Activated naive CD8-positive, alpha-beta T cell treated with anti-CD3 and anti-CD28 coated beads, Interleukin-2, amount 10 ng/mL, durations not matched to agents 7 days and 5 days (primary cell): ENCODE measurements around the gene EDIL3. TPM values are rescaled to one million over a fixed set of nuclear protein-coding genes. Genes with fewer than 3 reads are reported as not detected.
"Not testable (repeated sequence)": the region's sequence is repeated elsewhere in the genome, so short reads cannot be mapped to it uniquely, and the experiment has no call there.

Experiments
- ATAC-seq: fragments of 150-1000 bp; cut with Tn5 transposase; one replicate; pipeline ENCODE4 v1.10.0; 2021; ENCODE audit warnings: low read depth, moderate library complexity
- POLR2A ChIA-PET: fragments of 350-600 bp; sonication (Branson Sonifier 250); formaldehyde crosslinking; loops from one replicate; lab custom pipeline; 2021; ENCODE audit warnings: antibody characterized with exemption; lab: Charles Lee
- DNase-seq: peaks from one replicate; pipeline ENCODE4 v3.0.0; 2021
- H3K27ac Mint-ChIP-seq: one replicate; pipeline ENCODE4 v1.8.0; 2022; ENCODE audit warnings: mild to moderate bottlenecking, mixed read lengths
- H3K27me3 Mint-ChIP-seq: one replicate; pipeline ENCODE4 v1.8.0; 2022; ENCODE audit warnings: mild to moderate bottlenecking, moderate library complexity, mixed read lengths
- H3K36me3 Mint-ChIP-seq: one replicate; pipeline ENCODE4 v1.8.0; 2021; ENCODE audit warnings: mild to moderate bottlenecking, mixed read lengths
- H3K4me1 Mint-ChIP-seq: one replicate; pipeline ENCODE4 v1.8.0; 2021; ENCODE audit warnings: mixed read lengths
- H3K4me3 Mint-ChIP-seq: one replicate; pipeline ENCODE4 v1.8.0; 2022; ENCODE audit warnings: mild to moderate bottlenecking, moderate library complexity, mixed read lengths
- H3K9me3 Mint-ChIP-seq: one replicate; pipeline ENCODE4 v1.8.0; 2021; ENCODE audit warnings: mixed read lengths
- total RNA-seq, 2 experiments: library from RNA; stranded (reverse); gene quantifications; one replicate each; pipeline ENCODE4 v1.2.3, GENCODE V29; 2021

Gene EDIL3
- total RNA-seq, 2 experiments from 2014 or later: not detected

- ATAC-seq (no peak), DNase-seq (no peak)
- Mint-ChIP-seq H3K27ac (no peak overlapping the region), H3K4me3 (no peak overlapping the region), H3K4me1 (no peaks in the 10 kb centered on the region), H3K36me3 (no peaks in the 10 kb centered on the region), H3K9me3 (no peaks in the 10 kb centered on the region), H3K27me3 (no peaks in the 10 kb centered on the region)
- POLR2A ChIA-PET: no interaction called here
These were observed 14.5 kb downstream of the EDIL3 start for GRCh38 chr5:84370176-84370575.

DNA sequence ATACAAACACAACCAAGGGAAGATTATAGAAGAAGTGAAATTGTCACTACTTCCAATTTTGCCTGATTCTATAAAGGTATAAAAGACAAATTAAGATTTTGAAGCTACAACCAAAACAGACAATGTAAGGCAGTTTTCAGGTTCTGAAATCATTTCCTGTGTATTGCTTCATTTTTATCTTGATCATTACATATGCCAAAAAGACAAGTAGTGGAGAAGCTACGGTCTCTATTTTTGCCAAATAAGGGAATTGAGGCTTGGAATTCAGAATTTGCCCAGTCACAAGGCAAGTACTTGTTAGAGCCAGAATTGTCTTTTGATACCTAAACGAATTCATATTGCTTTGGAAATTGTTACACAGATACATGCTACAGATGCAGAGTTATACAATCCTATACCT, 20.6 kb downstream of the EDIL3 start:
- H3K4me3 Mint-ChIP-seq: no peak overlapping the region
- POLR2A ChIA-PET: no interaction called here
- ATAC-seq (no peak), DNase-seq (no peak)
- no peaks in the 10 kb centered on the region for H3K9me3 Mint-ChIP-seq
- H3K4me1 Mint-ChIP-seq: no peaks in the 10 kb centered on the region
- no peaks in the 10 kb centered on the region for H3K27me3 Mint-ChIP-seq
- H3K27ac Mint-ChIP-seq: no peak overlapping the region
- no peaks in the 10 kb centered on the region for H3K36me3 Mint-ChIP-seq

DNA sequence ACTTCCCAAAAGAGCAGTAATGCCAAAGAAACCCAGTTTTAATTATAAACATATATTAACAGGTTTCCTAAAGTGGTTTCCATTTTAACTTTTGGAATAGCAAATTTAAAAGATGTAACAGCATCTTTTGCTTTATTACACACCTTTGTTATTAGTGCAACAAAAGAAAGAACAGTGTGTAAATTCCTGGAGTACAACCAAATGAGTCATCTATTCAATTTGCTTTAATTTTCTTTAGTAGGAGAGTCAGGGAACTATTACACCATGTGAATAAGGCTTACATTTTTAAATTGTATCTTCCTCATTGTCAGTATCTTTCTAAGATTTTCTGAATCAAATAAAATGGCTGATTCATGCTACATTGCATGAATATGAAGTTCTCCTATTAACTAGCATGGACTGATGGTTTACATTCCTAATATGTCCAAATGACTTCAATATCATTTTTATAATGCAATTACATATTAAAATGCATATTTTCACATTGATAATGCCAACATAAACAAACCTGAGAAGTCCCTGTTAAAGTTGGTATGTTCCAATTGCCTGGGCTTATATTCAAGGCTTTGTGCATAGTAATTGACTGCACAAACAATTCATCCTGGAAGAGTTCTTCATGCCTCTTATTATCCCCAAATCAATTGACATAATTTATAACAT, 22.5 kb downstream of the EDIL3 start:
- Mint-ChIP-seq H3K4me1 (no peaks in the 10 kb centered on the region), H3K27ac (no peak overlapping the region), H3K36me3 (no peaks in the 10 kb centered on the region), H3K4me3 (no peak overlapping the region), H3K9me3 (no peaks in the 10 kb centered on the region), H3K27me3 (no peaks in the 10 kb centered on the region)
- POLR2A ChIA-PET: no interaction called here
- ATAC-seq: no peak
- no peak for DNase-seq

DNA sequence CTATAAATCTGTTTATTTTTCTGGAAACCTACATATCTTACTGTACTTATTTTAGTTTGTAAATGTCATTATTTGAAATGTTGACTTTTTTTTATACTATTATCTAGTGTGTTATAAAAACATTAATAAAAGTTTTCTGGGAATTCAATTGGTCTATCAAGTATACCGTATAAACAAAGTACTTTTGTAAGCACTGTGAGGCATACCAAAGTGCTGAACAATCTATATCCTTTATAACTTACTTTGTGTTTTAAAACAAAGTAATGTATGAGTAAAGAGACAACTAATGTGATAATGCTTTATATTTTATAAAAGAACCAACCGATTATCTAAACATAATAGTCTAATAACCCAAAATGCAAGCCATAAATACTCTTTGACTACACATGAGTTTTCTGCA, 23.1 kb downstream of the EDIL3 start:
- H3K36me3 Mint-ChIP-seq: no peaks in the 10 kb centered on the region
- H3K4me1 Mint-ChIP-seq: no peaks in the 10 kb centered on the region
- H3K27ac Mint-ChIP-seq: no peak overlapping the region
- H3K9me3 Mint-ChIP-seq: no peaks in the 10 kb centered on the region
- H3K4me3 Mint-ChIP-seq: no peak overlapping the region
- no peak for ATAC-seq
- H3K27me3 Mint-ChIP-seq: no peaks in the 10 kb centered on the region
- DNase-seq: no peak
- POLR2A ChIA-PET: no interaction called here

- POLR2A ChIA-PET: no interaction called here
- H3K27me3 Mint-ChIP-seq: no peaks in the 10 kb centered on the region
These were observed 24.6 kb downstream of the EDIL3 start for GRCh38 chr5:84360056-84360455.

DNA sequence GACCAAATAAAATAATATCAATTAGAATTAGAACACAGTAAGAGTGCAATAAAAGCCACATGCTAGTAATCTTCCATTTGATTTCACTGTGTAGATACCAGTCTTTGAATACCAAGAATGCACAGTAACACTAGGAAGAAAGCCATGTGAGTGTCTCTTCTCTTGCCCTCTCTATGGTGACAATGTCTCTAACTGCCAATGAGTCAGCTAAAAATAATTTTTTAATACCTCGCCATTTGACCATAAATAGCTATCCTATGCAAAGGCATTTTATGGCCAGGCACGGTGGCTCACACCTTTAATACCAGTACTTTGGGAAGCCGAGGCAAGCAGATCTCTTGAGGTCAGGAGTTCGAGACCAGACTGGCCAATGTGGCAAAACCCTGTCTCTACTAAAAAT, 30.6 kb downstream of the EDIL3 start:
- DNase-seq (no peak), ATAC-seq (no peak)
- Mint-ChIP-seq H3K27ac (no peak overlapping the region), H3K4me1 (no peaks in the 10 kb centered on the region), H3K9me3 (no peaks in the 10 kb centered on the region), H3K4me3 (no peak overlapping the region), H3K36me3 (no peaks in the 10 kb centered on the region), H3K27me3 (no peaks in the 10 kb centered on the region)
- POLR2A ChIA-PET: no interaction called here

More at GRCh38 chr5:84360056-84360455, 24.6 kb downstream of the EDIL3 start:
- Mint-ChIP-seq H3K4me1 (no peaks in the 10 kb centered on the region), H3K27ac (no peak overlapping the region), H3K36me3 (no peaks in the 10 kb centered on the region), H3K4me3 (no peak overlapping the region), H3K9me3 (no peaks in the 10 kb centered on the region)
- ATAC-seq: no peak
- no peak for DNase-seq

DNA sequence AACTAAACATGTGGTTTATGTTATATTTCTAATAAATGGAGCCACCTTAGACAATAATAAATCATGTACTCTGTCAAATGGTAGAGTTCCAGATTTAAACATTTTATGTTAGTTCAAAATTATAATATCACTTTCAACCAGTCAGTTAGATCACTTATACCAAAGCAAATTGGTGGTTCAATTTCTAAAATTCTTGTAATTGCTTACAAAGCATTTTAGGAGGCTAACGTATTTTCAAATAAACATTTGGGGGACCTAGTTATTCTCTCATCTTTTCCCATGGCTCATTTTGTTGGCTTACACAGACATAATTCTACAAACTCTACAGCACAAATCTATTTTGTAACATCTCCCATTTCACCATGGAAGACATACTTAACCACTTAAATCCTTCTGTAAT, 39.9 kb downstream of the EDIL3 start:
- POLR2A ChIA-PET: no interaction called here
- no peak for ATAC-seq
- DNase-seq: no peak
- H3K27ac Mint-ChIP-seq: no peak overlapping the region
- no peaks in the 10 kb centered on the region for H3K9me3 Mint-ChIP-seq
- no peaks in the 10 kb centered on the region for H3K27me3 Mint-ChIP-seq
- H3K36me3 Mint-ChIP-seq: no peaks in the 10 kb centered on the region
- no peaks in the 10 kb centered on the region for H3K4me1 Mint-ChIP-seq
- H3K4me3 Mint-ChIP-seq: no peak overlapping the region

DNA sequence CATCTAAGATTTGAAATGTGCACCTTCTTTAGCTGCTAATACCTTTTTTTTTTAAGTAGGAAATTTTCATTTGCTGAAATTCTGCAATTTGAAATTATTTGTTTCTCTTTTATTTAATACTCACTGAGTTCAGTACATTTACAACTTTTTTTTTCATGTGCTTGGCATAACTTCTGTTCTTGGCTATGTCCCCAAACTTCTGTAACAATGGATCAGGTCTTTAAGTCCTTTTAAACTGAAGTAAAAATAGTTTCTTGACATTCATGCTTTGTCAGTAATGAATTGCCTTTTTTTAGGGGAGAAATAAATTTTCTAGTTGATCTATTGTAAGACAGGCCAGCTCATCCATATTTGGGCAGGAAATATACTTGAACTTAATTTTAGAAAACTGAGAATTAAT, 41.5 kb downstream of the EDIL3 start:
- POLR2A ChIA-PET: no interaction called here
- no peak for DNase-seq
- Mint-ChIP-seq H3K4me1 (no peaks in the 10 kb centered on the region), H3K27me3 (no peaks in the 10 kb centered on the region), H3K27ac (no peak overlapping the region), H3K4me3 (no peak overlapping the region), H3K9me3 (no peaks in the 10 kb centered on the region), H3K36me3 (no peaks in the 10 kb centered on the region)
- ATAC-seq: no peak

DNA sequence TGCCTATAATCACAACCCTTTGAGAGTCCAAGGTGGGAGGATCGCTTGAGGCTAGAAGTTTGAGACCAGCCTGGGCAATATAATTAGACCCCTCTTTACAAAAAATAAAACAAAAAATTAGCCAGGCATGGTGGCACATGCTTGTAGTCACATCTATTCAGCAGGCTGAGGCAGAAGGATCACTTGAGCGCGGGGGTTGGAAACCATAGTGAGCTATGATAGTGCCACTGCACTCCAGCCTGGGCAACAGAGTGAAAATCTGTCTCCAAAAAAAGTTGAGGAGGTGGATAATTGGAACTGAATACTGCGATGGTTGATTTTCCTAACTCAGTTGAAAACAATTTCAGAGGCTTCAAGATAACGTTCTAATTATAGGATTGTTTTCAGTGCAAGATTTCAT, 52.6 kb downstream of the EDIL3 start:
- Mint-ChIP-seq H3K27ac (no peak overlapping the region), H3K4me1 (no peaks in the 10 kb centered on the region), H3K36me3 (no peaks in the 10 kb centered on the region), H3K27me3 (no peaks in the 10 kb centered on the region), H3K4me3 (no peak overlapping the region), H3K9me3 (peaks cover 2% of the 10 kb centered on the region)
- DNase-seq (no peak), ATAC-seq (no peak)
- POLR2A ChIA-PET: no interaction called here

- peaks cover 1% of the 10 kb centered on the region for H3K9me3 Mint-ChIP-seq
- H3K4me1 Mint-ChIP-seq: no peaks in the 10 kb centered on the region
- no peak overlapping the region for H3K27ac Mint-ChIP-seq
- H3K4me3 Mint-ChIP-seq: no peak overlapping the region
- POLR2A ChIA-PET: no interaction called here
- no peaks in the 10 kb centered on the region for H3K36me3 Mint-ChIP-seq
- H3K27me3 Mint-ChIP-seq: no peaks in the 10 kb centered on the region
- no peak for ATAC-seq
- no peak for DNase-seq
These were observed 57.1 kb downstream of the EDIL3 start for GRCh38 chr5:84327591-84327990.

DNA sequence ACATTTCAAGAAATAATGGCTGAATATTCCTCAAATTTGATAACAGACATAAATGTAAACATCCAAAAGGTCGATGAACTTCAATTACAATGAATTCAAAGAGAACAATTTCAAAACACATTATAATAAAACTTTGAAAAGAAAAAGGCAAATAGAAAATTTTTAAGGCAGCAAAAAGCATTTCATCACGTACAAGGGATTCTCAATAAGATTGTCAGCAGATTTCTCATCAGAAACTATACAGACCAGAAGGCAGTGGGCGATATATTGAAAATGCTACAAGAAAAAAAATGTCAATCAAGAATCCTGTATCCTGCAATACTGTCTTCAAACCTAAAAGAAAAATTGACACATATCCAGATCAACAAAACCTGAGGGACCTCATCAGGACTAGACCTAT, 62.0 kb downstream of the EDIL3 start:
- H3K36me3 Mint-ChIP-seq: no peaks in the 10 kb centered on the region
- ATAC-seq (no peak), DNase-seq (no peak)
- no peaks in the 10 kb centered on the region for H3K27me3 Mint-ChIP-seq
- H3K4me3 Mint-ChIP-seq: no peak overlapping the region
- POLR2A ChIA-PET: no interaction called here
- no peaks in the 10 kb centered on the region for H3K4me1 Mint-ChIP-seq
- no peak overlapping the region for H3K27ac Mint-ChIP-seq
- peaks cover 9% of the 10 kb centered on the region for H3K9me3 Mint-ChIP-seq

DNA sequence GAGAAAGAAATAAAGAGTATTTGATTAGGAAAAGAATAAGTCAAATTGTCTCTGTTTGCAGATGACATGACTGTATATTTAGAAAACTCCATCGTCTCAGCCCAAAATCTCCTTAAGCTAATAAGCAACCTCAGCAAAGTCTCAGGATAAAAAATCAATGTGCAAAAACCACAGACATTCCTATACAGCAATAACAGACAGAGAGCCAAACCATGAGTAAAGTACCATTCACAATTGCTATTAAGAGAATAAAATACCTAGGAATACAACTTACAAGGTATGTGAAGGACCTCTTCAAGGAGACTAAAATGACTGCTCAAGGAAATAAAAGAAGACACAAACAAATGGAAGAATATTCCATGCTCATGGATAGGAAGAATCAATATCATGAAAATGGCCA, 66.9 kb downstream of the EDIL3 start:
- H3K4me1 Mint-ChIP-seq, H3K27me3 Mint-ChIP-seq, H3K36me3 Mint-ChIP-seq, H3K27ac Mint-ChIP-seq, ATAC-seq, H3K9me3 Mint-ChIP-seq, DNase-seq, POLR2A ChIA-PET, H3K4me3 Mint-ChIP-seq: not testable (repeated sequence)

- H3K27me3 Mint-ChIP-seq, POLR2A ChIA-PET: not testable (repeated sequence)
These were observed 72.4 kb downstream of the EDIL3 start for GRCh38 chr5:84312280-84312679.

GRCh38 chr5:84309850-84310249, 74.8 kb downstream of the EDIL3 start:
- H3K27me3 Mint-ChIP-seq, DNase-seq, H3K4me3 Mint-ChIP-seq, ATAC-seq, H3K36me3 Mint-ChIP-seq, H3K4me1 Mint-ChIP-seq, H3K27ac Mint-ChIP-seq, H3K9me3 Mint-ChIP-seq, POLR2A ChIA-PET: not testable (repeated sequence)

More at GRCh38 chr5:84312280-84312679, 72.4 kb downstream of the EDIL3 start:
- not testable (repeated sequence) for H3K27ac Mint-ChIP-seq, H3K4me1 Mint-ChIP-seq, H3K4me3 Mint-ChIP-seq, ATAC-seq, H3K9me3 Mint-ChIP-seq, H3K36me3 Mint-ChIP-seq, DNase-seq

DNA sequence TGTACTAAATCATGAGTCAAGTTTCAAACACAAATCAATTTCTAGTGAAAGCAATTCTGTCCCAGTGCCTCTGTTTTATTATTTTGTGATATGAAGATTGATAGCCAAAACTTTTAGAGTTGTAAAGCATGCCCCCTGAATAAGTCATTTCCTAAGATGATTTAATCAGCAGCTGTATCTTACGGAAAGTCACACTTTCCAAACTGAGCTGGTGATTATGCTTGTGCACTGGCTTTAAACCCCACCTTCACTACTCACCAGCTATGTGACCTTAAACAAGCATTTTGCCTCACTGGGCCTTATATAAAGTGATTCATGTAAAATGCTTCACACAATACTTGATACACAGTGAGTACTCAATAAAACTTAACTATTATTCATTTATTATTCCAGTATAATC, 78.1 kb downstream of the EDIL3 start:
- no peak for ATAC-seq
- no peak for DNase-seq
- no peaks in the 10 kb centered on the region for H3K9me3 Mint-ChIP-seq
- POLR2A ChIA-PET: no interaction called here
- no peaks in the 10 kb centered on the region for H3K27me3 Mint-ChIP-seq
- no peaks in the 10 kb centered on the region for H3K36me3 Mint-ChIP-seq
- H3K4me3 Mint-ChIP-seq: no peak overlapping the region
- no peaks in the 10 kb centered on the region for H3K4me1 Mint-ChIP-seq
- no peak overlapping the region for H3K27ac Mint-ChIP-seq
